Left kidney (tissue), 2 donors: Measurements from ENCODE around the gene SCN1B. TPM values are rescaled to one million over a fixed set of nuclear protein-coding genes. Genes with fewer than 3 reads are reported as not detected.
"Not testable (repeated sequence)": the region's sequence is repeated elsewhere in the genome, so short reads cannot be mapped to it uniquely, and the experiment has no call there.

Experiments used
- DNase-seq: peaks from one replicate; pipeline ENCODE4 v3.0.0-alpha.2; 2013
- polyA plus RNA-seq: library from polyadenylated mRNA; unstranded; fragments of 120-200 nt; gene quantifications from one replicate; pipeline ENCODE4 v1.2.1, GENCODE V29; 2013; ENCODE audit not compliant: insufficient read length

The SCN1B gene
- polyA plus RNA-seq, 1 donor = 0.96 TPM

GRCh38 chr19:35017507-35017906, 12.8 kb upstream of the SCN1B start:
- no peak for DNase-seq

- DNase-seq = no peak
Observed at GRCh38 chr19:35018379-35018778, 11.9 kb upstream of the SCN1B start.

DNA sequence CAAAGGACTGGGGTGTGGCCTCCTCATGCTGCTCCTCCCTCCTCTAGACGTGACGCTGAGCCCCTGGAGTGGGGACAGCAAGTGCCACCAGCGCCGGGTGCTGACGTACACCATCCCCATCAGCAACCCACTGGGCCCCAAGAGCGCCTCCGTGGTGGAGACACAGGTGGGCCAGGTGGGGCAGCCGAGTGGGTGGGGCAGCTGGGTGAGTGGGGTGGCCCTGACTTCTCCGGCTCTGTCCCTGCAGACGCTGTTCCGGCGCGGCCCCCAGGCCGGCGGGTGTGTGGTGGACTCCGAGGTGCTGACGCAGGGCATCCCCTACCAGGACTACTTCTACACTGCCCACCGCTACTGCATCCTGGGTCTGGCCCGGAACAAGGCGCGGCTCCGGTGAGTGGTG, 11.1 kb upstream of the SCN1B start:
- no peak for DNase-seq

DNA sequence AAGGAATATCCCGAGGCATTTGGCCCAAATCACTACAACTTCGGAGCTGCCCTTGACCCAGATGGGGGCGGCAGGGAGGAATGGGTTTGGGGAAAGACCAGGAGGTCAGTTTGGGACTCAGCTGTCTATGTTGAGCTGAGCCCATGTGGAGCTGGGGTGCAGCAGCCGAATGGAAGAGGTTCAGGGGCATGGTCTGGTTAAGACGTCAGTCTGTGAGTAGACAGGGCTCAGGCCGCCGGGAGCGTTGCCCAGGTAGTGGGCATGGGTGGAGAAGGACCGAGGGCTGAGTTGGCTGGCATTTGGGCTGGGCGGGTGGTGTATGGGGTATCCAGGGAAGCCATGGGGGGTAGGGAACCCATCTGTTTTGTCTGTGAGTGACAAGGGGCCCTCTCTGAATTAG, 9.3 kb upstream of the SCN1B start:
- DNase-seq = no peak

GRCh38 chr19:35021596-35021995, 8.7 kb upstream of the SCN1B start:
- no peak for DNase-seq

DNA sequence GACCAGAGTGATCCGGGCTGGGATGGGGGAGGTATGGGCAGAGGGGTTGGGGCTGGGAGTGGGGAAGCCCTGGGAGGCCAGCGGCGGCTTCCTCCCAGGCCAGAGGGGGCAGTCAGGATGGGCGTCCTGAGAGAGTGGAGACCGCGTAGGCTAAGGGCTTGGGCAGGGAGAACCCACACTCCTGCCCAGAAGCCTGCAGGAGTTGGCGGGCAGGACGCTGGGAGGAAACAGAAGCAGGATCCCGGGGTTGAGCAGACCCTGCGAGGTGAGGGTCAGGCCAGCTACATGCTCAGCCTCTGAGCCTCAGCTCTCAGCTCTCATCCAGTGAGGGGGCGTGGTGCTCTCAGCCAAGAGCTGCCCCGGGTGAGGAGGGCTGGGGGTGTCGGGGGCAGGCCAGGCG, 7.8 kb upstream of the SCN1B start:
- no peak for DNase-seq

DNA sequence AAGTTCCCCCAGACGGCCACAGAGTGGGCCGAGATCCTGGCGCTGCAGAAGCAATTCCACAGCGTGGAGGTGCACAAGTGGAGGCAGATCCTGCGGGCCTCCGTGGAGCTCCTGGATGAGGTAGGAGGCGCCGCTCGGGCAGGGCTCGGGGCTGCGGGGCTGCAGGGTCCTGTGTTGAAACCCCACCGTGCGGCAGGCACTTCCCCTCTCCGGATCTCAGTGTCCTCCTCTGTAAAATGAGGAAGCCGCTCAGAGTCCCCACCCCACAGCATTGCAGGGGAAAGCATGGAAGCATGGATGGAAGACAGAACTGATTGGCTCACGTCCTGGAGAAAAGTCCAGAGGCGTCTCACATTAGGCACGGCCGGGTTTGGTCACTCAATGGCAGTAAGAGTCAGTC, 6.8 kb upstream of the SCN1B start:
- no peak for DNase-seq

DNA sequence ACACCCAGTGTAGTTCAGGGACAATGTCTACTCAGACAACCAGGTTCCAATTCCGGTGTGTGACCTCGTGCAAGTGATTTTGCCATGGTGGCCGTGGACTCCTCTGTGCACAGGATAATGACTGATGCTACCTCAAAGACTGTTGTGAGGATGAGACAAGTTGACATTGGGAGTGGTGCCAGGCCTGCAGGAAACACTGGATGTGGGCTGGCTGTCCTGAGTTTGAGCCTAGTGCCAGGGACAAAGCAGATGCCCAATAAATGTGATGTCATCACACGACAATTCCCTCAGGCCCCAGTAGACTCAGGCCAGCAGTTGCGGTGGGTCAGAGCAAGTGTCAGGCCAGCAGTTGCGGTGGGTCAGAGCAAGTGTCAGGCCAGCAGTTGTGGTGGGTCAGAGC, 6.2 kb upstream of the SCN1B start:
- DNase-seq = no peak

- DNase-seq = no peak
Observed at GRCh38 chr19:35025969-35026368, 4.3 kb upstream of the SCN1B start.

GRCh38 chr19:35026418-35026817, 3.9 kb upstream of the SCN1B start:
- DNase-seq = no peak

DNA sequence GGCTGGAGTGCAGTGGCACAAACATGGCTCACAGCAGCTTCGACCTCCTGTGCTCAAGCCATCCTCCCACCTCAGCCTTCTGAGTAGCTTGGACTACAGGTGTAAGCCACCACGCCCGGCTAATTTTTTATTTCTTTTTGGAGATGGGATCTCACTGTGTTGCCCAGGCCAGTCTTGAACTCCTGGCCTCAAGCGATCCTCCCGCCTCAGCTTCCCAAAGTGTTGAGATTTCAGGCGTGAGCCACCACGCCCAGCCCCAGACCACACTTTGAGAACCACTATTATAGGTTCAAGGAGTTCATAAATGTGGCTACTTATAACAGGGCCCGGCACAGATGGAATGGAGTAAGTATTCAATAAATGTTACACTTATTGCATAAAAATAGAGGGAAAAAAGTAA, 3.3 kb upstream of the SCN1B start:
- DNase-seq = no peak

GRCh38 chr19:35027851-35028599, 2.2 kb upstream of the SCN1B start:
- DNase-seq = no peak

- DNase-seq = not testable (repeated sequence)
Observed at GRCh38 chr19:35028600-35028885, 1.7 kb upstream of the SCN1B start.

DNA sequence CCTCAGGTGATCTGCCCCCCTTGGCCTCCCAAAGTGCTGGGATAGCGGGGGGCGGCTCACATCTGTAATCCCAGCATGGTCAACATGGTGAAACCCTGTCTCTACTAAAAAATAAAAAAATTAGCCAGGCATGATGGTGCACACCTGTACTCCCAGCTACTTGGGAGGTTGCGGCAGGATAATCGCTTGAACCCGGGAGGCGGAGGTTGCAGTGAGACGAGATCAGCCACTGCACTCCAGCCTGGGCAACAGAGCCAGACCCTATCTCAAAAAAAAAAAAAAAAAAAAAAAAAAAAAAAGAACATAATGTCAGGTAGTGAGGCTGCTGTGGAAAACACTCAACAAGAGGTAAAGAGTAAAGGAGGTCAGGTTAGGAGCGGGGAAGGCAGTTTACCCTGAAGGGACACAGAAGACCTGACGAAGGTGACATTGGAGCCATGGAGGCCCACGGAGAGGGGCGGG, 964 bp upstream of the SCN1B start:
- not testable (repeated sequence) for DNase-seq

GRCh38 chr19:35029737-35030256, 473 bp upstream of the SCN1B start:
- no peak for DNase-seq

GRCh38 chr19:35031072-35031881, 1.0 kb downstream of the SCN1B start:
- DNase-seq = no peak

DNA sequence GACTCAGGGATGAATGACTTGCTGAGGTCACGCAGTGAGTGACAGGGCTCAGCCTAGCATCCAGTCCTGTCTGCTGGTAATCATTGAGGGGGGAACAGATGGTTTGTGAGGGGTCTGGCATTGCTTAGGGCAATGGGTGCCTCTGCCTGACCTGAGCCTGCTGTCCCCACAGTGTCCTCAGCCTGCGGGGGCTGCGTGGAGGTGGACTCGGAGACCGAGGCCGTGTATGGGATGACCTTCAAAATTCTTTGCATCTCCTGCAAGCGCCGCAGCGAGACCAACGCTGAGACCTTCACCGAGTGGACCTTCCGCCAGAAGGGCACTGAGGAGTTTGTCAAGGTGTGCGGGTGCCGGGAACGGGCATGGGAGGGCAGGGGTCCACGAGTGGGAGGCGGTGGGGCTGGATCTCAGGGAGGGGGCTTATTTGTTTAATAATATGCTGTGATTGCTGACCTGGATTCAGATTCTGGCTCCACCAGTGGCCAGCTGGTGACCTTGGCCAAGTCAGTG, 2.1 kb downstream of the SCN1B start:
- no peak for DNase-seq

DNA sequence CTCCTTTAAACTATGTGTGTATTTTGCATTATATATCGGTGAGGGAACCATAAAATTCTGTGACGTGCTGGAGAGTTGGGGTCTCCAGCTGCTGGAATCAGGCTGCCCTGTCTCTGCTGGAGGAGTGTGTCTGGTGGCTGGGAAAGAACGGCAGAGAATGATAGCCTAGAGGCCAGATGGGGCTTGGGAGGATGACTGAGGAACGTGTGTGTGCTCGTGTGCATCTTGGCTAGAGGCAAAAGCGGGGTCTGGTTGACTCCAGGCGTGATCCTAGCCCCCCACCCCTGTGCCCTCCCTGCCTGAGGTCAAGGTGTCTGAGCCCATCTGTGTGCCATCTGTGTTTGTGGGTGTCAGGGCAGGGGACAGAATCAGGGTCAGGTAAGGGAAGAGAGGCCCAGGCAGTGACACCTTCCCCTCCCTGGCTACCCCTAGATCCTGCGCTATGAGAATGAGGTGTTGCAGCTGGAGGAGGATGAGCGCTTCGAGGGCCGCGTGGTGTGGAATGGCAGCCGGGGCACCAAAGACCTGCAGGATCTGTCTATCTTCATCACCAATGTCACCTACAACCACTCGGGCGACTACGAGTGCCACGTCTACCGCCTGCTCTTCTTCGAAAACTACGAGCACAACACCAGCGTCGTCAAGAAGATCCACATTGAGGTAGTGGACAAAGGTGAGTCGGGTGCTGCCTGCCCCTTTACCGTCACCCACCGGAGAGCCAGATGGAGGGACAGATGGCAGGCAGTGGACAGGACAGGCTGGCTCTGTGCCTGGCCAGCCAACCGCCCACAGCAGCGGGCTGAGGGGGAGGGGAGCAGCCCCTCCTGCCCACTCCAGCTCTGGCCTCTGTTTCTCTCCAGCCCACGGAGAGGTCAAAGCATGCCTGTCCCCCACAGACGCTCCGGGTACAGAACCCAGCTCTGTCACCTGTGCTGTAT, 3.1 kb downstream of the SCN1B start:
- no peak for DNase-seq

GRCh38 chr19:35034005-35034502, 3.8 kb downstream of the SCN1B start:
- no peak for DNase-seq

DNA sequence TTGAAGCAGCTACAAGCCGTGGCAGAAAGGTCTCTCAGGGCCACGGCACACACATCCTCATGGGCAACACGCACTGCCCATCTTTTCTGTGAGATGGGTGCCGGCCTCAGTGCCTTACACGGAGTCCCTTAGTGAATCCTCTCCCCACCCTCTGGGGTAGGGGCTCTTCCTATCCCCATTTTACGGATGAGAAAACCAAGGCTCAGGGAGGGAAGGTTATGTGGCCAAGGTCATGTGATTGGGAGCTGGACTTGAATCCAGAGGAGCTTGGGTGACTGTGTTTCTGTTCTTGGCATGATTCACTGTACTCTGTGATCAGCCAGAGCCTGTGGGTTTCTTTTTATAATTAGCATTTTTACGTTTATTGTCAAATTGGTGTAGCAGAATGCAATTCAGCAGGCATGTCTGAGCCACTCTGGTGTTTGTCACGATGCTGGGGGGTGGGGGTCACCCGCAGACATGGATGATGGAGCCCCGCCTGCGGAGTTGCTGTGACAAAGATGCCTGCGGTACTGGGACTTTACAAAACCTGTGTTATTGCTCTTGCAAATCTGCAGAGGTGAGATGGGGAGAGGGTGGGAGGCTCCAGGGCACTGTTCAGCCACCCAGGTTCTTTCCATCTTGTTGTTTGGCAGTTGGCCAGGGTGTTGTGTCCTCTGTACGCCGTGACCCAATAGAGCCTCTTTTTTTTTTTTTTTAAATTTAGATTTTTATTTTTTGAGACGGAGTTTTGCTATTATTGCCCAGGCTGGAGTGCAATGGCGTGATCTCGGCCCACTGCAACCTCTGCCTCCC, 4.5 kb downstream of the SCN1B start:
- DNase-seq = no peak
